GM23338 (cell line): Measurements from ENCODE around the gene EPHA6. TPM values are rescaled to one million over a fixed set of nuclear protein-coding genes. Genes with fewer than 3 reads are reported as not detected.

Source experiments
- ATAC-seq: fragments of 200-7000 bp; cut with Tn5 transposase; 3 replicates; pipeline ENCODE4 v1.9.1; 2020
- DNase-seq: peaks from one replicate; pipeline ENCODE4 v3.0.0-alpha.2; 2015; ENCODE audit warnings: low spot score
- H2AFZ ChIP-seq: fragments of 200-600 bp; sonication (generic); 2 replicates; pipeline ENCODE4 v1.8.0; 2016; ENCODE audit warnings: antibody characterized with exemption, mild to moderate bottlenecking, moderate library complexity
- H3F3A ChIP-seq: fragments of 200-600 bp; sonication (generic); replicated peaks from 2 replicates; pipeline ENCODE4 v1.8.0; 2017; ENCODE audit warnings: antibody characterized with exemption, mixed run types, low read depth
- H3K27ac ChIP-seq: fragments of 200-600 bp; sonication (generic); 2 replicates; pipeline ENCODE4 v1.6.1; 2016; ENCODE audit warnings: low read depth
- H3K27me3 ChIP-seq: fragments of 200-600 bp; sonication (generic); 2 replicates; pipeline ENCODE4 v1.8.0; 2016; ENCODE audit warnings: mild to moderate bottlenecking, mixed run types, moderate library complexity; ENCODE audit not compliant: insufficient read depth
- H3K36me3 ChIP-seq: fragments of 200-600 bp; sonication (generic); 2 replicates; pipeline ENCODE4 v1.8.0; 2016; ENCODE audit warnings: mild to moderate bottlenecking; ENCODE audit not compliant: insufficient read depth
- H3K4me1 ChIP-seq: fragments of 200-600 bp; sonication (generic); 2 replicates; pipeline ENCODE4 v1.8.0; 2016; ENCODE audit warnings: mild to moderate bottlenecking, moderate library complexity; ENCODE audit not compliant: insufficient read depth
- H3K4me2 ChIP-seq: fragments of 200-600 bp; sonication (generic); 2 replicates; pipeline ENCODE4 v1.7.1; 2017; ENCODE audit warnings: mixed run types
- H3K4me3 ChIP-seq: fragments of 200-600 bp; sonication (generic); 2 replicates; pipeline ENCODE4 v1.6.1; 2016; ENCODE audit warnings: mixed run types
- H3K79me2 ChIP-seq: fragments of 200-600 bp; sonication (generic); replicated peaks from 2 replicates; pipeline ENCODE4 v1.8.0; 2017; ENCODE audit warnings: mild to moderate bottlenecking; ENCODE audit not compliant: insufficient read depth
- H3K9me2 ChIP-seq: fragments of 200-600 bp; sonication (generic); 2 replicates; pipeline ENCODE4 v1.8.0; 2017; ENCODE audit not compliant: insufficient read depth
- H4K20me1 ChIP-seq: fragments of 200-600 bp; sonication (generic); replicated peaks from 2 replicates; pipeline ENCODE4 v1.8.0; 2017; ENCODE audit warnings: mild to moderate bottlenecking; ENCODE audit not compliant: insufficient read depth
- H3K27ac Mint-ChIP-seq: 2 replicates; pipeline ENCODE4 v1.8.0; 2020; ENCODE audit warnings: inconsistent platforms, mild to moderate bottlenecking, moderate library complexity, mixed read lengths
- H3K27me3 Mint-ChIP-seq: 3 replicates; pipeline ENCODE4 v1.8.0; 2022; ENCODE audit warnings: low read depth, mild to moderate bottlenecking, moderate library complexity, mixed read lengths, inconsistent platforms; ENCODE audit not compliant: insufficient read depth, poor library complexity
- H3K36me3 Mint-ChIP-seq: 3 replicates; pipeline ENCODE4 v1.8.0; 2021; ENCODE audit warnings: low read depth, mild to moderate bottlenecking, inconsistent platforms, moderate library complexity, mixed read lengths
- H3K4me1 Mint-ChIP-seq: 3 replicates; pipeline ENCODE4 v1.8.0; 2020; ENCODE audit warnings: mild to moderate bottlenecking, inconsistent platforms, mixed read lengths
- H3K4me3 Mint-ChIP-seq: 3 replicates; pipeline ENCODE4 v1.8.0; 2021; ENCODE audit warnings: moderate library complexity, mild to moderate bottlenecking, inconsistent platforms, mixed read lengths
- H3K9me3 Mint-ChIP-seq: 3 replicates; pipeline ENCODE4 v1.8.0; 2020; ENCODE audit warnings: moderate library complexity, mild to moderate bottlenecking, inconsistent platforms, mixed read lengths
- EZH2 ChIP-seq: fragments of 200-600 bp; sonication (generic); IDR thresholded peaks from one replicate; pipeline ENCODE4 v1.8.0; 2017; ENCODE audit warnings: antibody characterized with exemption, mild to moderate bottlenecking, low read depth; ENCODE audit not compliant: unreplicated experiment
- EZH2phosphoT487 ChIP-seq: fragments of 200-600 bp; sonication (generic); IDR thresholded peaks from one replicate; pipeline ENCODE4 v1.8.1; 2018; ENCODE audit warnings: antibody characterized with exemption; ENCODE audit not compliant: unreplicated experiment
- REST ChIP-seq: IDR thresholded peaks from one replicate; pipeline ENCODE4 v1.6.1; 2018; ENCODE audit warnings: antibody characterized with exemption; ENCODE audit not compliant: unreplicated experiment
- ZNF331 ChIP-seq: fragments of 250-450 bp; sonication (Bioruptor Pico); IDR thresholded peaks from 2 replicates; pipeline ENCODE4 v1.5.0; 2020; ENCODE audit warnings: low read depth, mild to moderate bottlenecking, moderate library complexity
- ZNF462 ChIP-seq: fragments of 250-450 bp; sonication (Bioruptor Pico); IDR thresholded peaks from 2 replicates; pipeline ENCODE4 v1.5.0; 2020; ENCODE audit warnings: mild to moderate bottlenecking, moderate library complexity
- polyA plus RNA-seq: library from polyadenylated mRNA; unstranded; fragments of >200 nt; fragmentation: Nextera tagmentation; extraction: Ambion mirVana; gene quantifications from 2 replicates; pipeline ENCODE4 v1.2.1, GENCODE V29; 2016
- total RNA-seq: library from RNA; depleted of rRNA; stranded (reverse); fragments of >200 nt; shearing (Covaris generic); gene quantifications from 2 replicates; pipeline ENCODE4 v1.2.3, GENCODE V29; 2014

The EPHA6 gene
- total and polyA plus RNA-seq, 2 experiments from 2014 or later, result 0.37 to 2.6 TPM

GRCh38 chr3:97673357-97673997 is 859.1 kb downstream of the EPHA6 start:
- Histone ChIP-seq H3K79me2 (no peaks in the 10 kb centered on the region), H3F3A (no peaks in the 10 kb centered on the region), H3K27me3 (no peaks in the 10 kb centered on the region), H3K36me3 (no peaks in the 10 kb centered on the region), H3K27ac (no peak overlapping the region), H3K4me1 (no peaks in the 10 kb centered on the region), H3K4me2 (no peak overlapping the region), H4K20me1 (no peaks in the 10 kb centered on the region), H3K4me3 (no peak overlapping the region), H2AFZ (no peak overlapping the region), H3K9me2 (no peaks in the 10 kb centered on the region)
- H3K4me1 Mint-ChIP-seq, result peaks cover 5% of the 10 kb centered on the region; the same call in 2 of the 3 replicates
- no peaks in the 10 kb centered on the region for H3K27me3 Mint-ChIP-seq
- no peak overlapping the region for H3K27ac Mint-ChIP-seq
- no peak for TF ChIP-seq EZH2
- no peak for TF ChIP-seq REST
- no peak for TF ChIP-seq ZNF331 (CRISPR knock-in tag)
- no peak for TF ChIP-seq ZNF462 (CRISPR knock-in tag)
- no peak for TF ChIP-seq EZH2phosphoT487
- no peak for DNase-seq
- no peak for ATAC-seq
- no peaks in the 10 kb centered on the region for H3K36me3 Mint-ChIP-seq
- H3K4me3 Mint-ChIP-seq, result no peak overlapping the region
- H3K9me3 Mint-ChIP-seq, result no peaks in the 10 kb centered on the region
